Caco-2 (cell line): Measurements from ENCODE around the gene KLHL26. TPM values are rescaled to one million over a fixed set of nuclear protein-coding genes. Genes with fewer than 3 reads are reported as not detected.

Experiments used
- BruUV-seq: library from RNA; stranded (reverse); fragments of 400-500 nt; replicated peaks from 2 replicates; lab custom pipeline; 2021; lab: Mats Ljungman, UMichigan
- CTCF ChIA-PET: fragments of 300-600 bp; sonication (Branson Sonifier 250); formaldehyde crosslinking; loops from one replicate; lab custom pipeline; 2022; ENCODE audit warnings: antibody characterized with exemption; lab: Charles Lee
- POLR2A ChIA-PET: fragments of 300-600 bp; sonication (Branson Sonifier 250); formaldehyde crosslinking; loops from one replicate; lab custom pipeline; 2022; ENCODE audit warnings: antibody characterized with exemption; lab: Charles Lee
- DNase-seq, 2 experiments: peaks; one replicate each; pipeline versions ENCODE4 v3.0.0 to v3.0.0-alpha.2; 2020 to 2022
- H3K27me3 ChIP-seq: replicated peaks from 2 replicates; pipeline ENCODE4 v1.6.0; 2011; ENCODE audit warnings: low read length; ENCODE audit not compliant: control insufficient read depth, insufficient read depth
- H3K36me3 ChIP-seq: 2 replicates; pipeline ENCODE4 v1.5.1; 2011; ENCODE audit warnings: low read length; ENCODE audit not compliant: control insufficient read depth, insufficient read depth
- H3K4me1 ChIP-seq: fragments of 250-450 bp; sonication (Bioruptor Pico); 2 replicates; pipeline ENCODE4 v1.5.1; 2020; ENCODE audit warnings: mild to moderate bottlenecking
- H3K4me3 ChIP-seq: 2 replicates; pipeline ENCODE4 v1.5.1; 2011; ENCODE audit warnings: low read depth, mild to moderate bottlenecking, control low read depth, low read length
- H3K9me3 ChIP-seq: fragments of 250-450 bp; sonication (Bioruptor Pico); 2 replicates; pipeline ENCODE4 v1.5.1; 2020; ENCODE audit warnings: mild to moderate bottlenecking, moderate library complexity
- H3K27ac Mint-ChIP-seq: one replicate; pipeline ENCODE4 v1.8.0; 2022; ENCODE audit warnings: mixed read lengths; ENCODE audit not compliant: unreplicated experiment
- H3K27me3 Mint-ChIP-seq: one replicate; pipeline ENCODE4 v1.8.0; 2022; ENCODE audit warnings: mixed read lengths; ENCODE audit not compliant: insufficient read depth, unreplicated experiment
- H3K36me3 Mint-ChIP-seq: one replicate; pipeline ENCODE4 v1.8.0; 2022; ENCODE audit warnings: mild to moderate bottlenecking, mixed read lengths; ENCODE audit not compliant: insufficient read depth, unreplicated experiment
- H3K4me1 Mint-ChIP-seq: one replicate; pipeline ENCODE4 v1.8.0; 2022; ENCODE audit warnings: low read depth, mixed read lengths; ENCODE audit not compliant: unreplicated experiment
- H3K4me3 Mint-ChIP-seq: one replicate; pipeline ENCODE4 v1.8.0; 2022; ENCODE audit warnings: mild to moderate bottlenecking, moderate library complexity, mixed read lengths; ENCODE audit not compliant: unreplicated experiment
- H3K9me3 Mint-ChIP-seq: one replicate; pipeline ENCODE4 v1.8.0; 2022; ENCODE audit warnings: mixed read lengths; ENCODE audit not compliant: unreplicated experiment
- CTCF ChIP-seq, 2 experiments: fragments of 200-600 bp in 1 of 2; IDR thresholded peaks; 1 replicate in 1 of 2; 2 replicates in 1 of 2; pipeline versions ENCODE4 v1.5.1 to v1.8.0; 2011 to 2022; ENCODE audit warnings: antibody characterized with exemption in 1 of 2, control low read depth in 1 of 2, inconsistent platforms in 1 of 2, low read depth in 1 of 2, low read length in 1 of 2, mild to moderate bottlenecking in 1 of 2, moderate library complexity in 1 of 2; ENCODE audit not compliant: insufficient read depth in 1 of 2, severe bottlenecking in 1 of 2, unreplicated experiment in 1 of 2
- intact Hi-C: fragments of 100-400 bp; cut with micrococcal nuclease; formaldehyde crosslinking; loops from one replicate; pipeline ENCODE4 v1.10.0; 2022; ENCODE audit not compliant: unreplicated experiment
- total RNA-seq: library from RNA; stranded (reverse); gene quantifications from 2 replicates; pipeline ENCODE4 v1.2.3, GENCODE V29; 2022

The KLHL26 gene
- total RNA-seq, 1 experiment from 2014 or later, result 9.8 TPM

- ChIA-PET POLR2A (no interaction called here), CTCF (no interaction called here)
- Mint-ChIP-seq H3K27me3 (no peaks in the 10 kb centered on the region), H3K27ac (no peak overlapping the region), H3K9me3 (peaks cover 6% of the 10 kb centered on the region), H3K4me1 (peaks cover 10% of the 10 kb centered on the region), H3K36me3 (peaks cover 5% of the 10 kb centered on the region), H3K4me3 (no peak overlapping the region)
- intact Hi-C loops, result no loop called here
- DNase-seq, result no peak
- Histone ChIP-seq H3K4me1 (peaks cover 4% of the 10 kb centered on the region; the same call in 1 of the 2 replicates), H3K9me3 (no peaks in the 10 kb centered on the region), H3K27me3 (no peaks in the 10 kb centered on the region), H3K36me3 (no peaks in the 10 kb centered on the region), H3K4me3 (no peak overlapping the region)
- BruUV-seq, result no TSS peak
- no peak for TF ChIP-seq CTCF (IDR thresholded peaks at IDR 0.05; ENCODE audit: insufficient read depth in 1 of 2, low read depth in 1 of 2, low read length in 1 of 2, severe bottlenecking in 1 of 2, unreplicated experiment in 1 of 2)
Observed at GRCh38 chr19:18656337-18657086, 19.7 kb downstream of the KLHL26 start.

- Mint-ChIP-seq H3K4me1 (peaks cover 10% of the 10 kb centered on the region), H3K4me3 (no peak overlapping the region), H3K36me3 (peaks cover 3% of the 10 kb centered on the region), H3K9me3 (peaks cover 6% of the 10 kb centered on the region), H3K27me3 (no peaks in the 10 kb centered on the region), H3K27ac (peak overlapping the region; percentile 13)
- ChIA-PET POLR2A (no interaction called here), CTCF (interaction anchor here (0.7 kb wide), 1 partner anchor 60 kb away, joined by 3 read pairs; no protein-coding TSS in a partner anchor)
- Histone ChIP-seq H3K4me3 (no peak overlapping the region), H3K4me1 (peaks cover 4% of the 10 kb centered on the region), H3K36me3 (no peaks in the 10 kb centered on the region), H3K9me3 (no peaks in the 10 kb centered on the region), H3K27me3 (no peaks in the 10 kb centered on the region)
- no TSS peak for BruUV-seq
- intact Hi-C loops, result no loop called here
- DNase-seq, result peak in 1 of 2 experiments; percentile 22
- TF ChIP-seq CTCF (IDR thresholded peaks at IDR 0.05; ENCODE audit: insufficient read depth in 1 of 2, low read depth in 1 of 2, low read length in 1 of 2, severe bottlenecking in 1 of 2, unreplicated experiment in 1 of 2), result no peak
Observed at GRCh38 chr19:18657590-18658365, 20.9 kb downstream of the KLHL26 start.

GRCh38 chr19:18658366-18658855 is 21.6 kb downstream of the KLHL26 start:
- Mint-ChIP-seq H3K27me3 (no peaks in the 10 kb centered on the region), H3K4me1 (peaks cover 10% of the 10 kb centered on the region), H3K9me3 (peaks cover 6% of the 10 kb centered on the region), H3K27ac (no peak overlapping the region), H3K4me3 (no peak overlapping the region), H3K36me3 (peaks cover 3% of the 10 kb centered on the region)
- intact Hi-C loops, result no loop called here
- peaks cover 10% of the 10 kb centered on the region for H3K4me1 ChIP-seq
- H3K4me3 ChIP-seq, result no peak overlapping the region
- CTCF ChIA-PET, result no interaction called here
- no peaks in the 10 kb centered on the region for H3K27me3 ChIP-seq
- H3K9me3 ChIP-seq, result no peaks in the 10 kb centered on the region
- no TSS peak for BruUV-seq
- POLR2A ChIA-PET, result no interaction called here
- no peaks in the 10 kb centered on the region for H3K36me3 ChIP-seq
- no peak for DNase-seq
- TF ChIP-seq CTCF (IDR thresholded peaks at IDR 0.05; ENCODE audit: insufficient read depth in 1 of 2, low read depth in 1 of 2, low read length in 1 of 2, severe bottlenecking in 1 of 2, unreplicated experiment in 1 of 2), result no peak
